OCI-LY7 (cell line): Measurements from ENCODE around the gene INPP5A. TPM values are rescaled to one million over a fixed set of nuclear protein-coding genes. Genes with fewer than 3 reads are reported as not detected.

Source experiments
- BruUV-seq: library from RNA; stranded (reverse); fragments of 400-500 nt; replicated peaks from 2 replicates; lab custom pipeline; 2021; lab: Mats Ljungman, UMichigan
- CTCF ChIA-PET: fragments of 300-600 bp; sonication (Branson Sonifier 250); formaldehyde crosslinking; loops from one replicate; lab custom pipeline; 2022; ENCODE audit warnings: antibody characterized with exemption; ENCODE audit not compliant: unreplicated experiment; lab: Charles Lee
- POLR2A ChIA-PET: fragments of 300-600 bp; sonication (Branson Sonifier 250); formaldehyde crosslinking; loops from one replicate; lab custom pipeline; 2022; ENCODE audit warnings: antibody characterized with exemption; lab: Charles Lee
- DNase-seq: peaks from one replicate; pipeline ENCODE4 v3.0.0-alpha.2; 2015; ENCODE audit warnings: low spot score
- H2AFZ ChIP-seq: fragments of 200-600 bp; sonication (generic), shearing (Covaris generic); 2 replicates; pipeline ENCODE4 v1.6.1; 2014; ENCODE audit warnings: mild to moderate bottlenecking, antibody characterized with exemption, low read length, moderate library complexity
- H3K27ac ChIP-seq: fragments of 200-600 bp; sonication (generic); 2 replicates; pipeline ENCODE4 v1.5.1; 2014; ENCODE audit warnings: mixed run types, low read depth, mild to moderate bottlenecking, moderate library complexity, low read length, inconsistent platforms; ENCODE audit not compliant: poor library complexity, severe bottlenecking
- H3K36me3 ChIP-seq: fragments of 200-600 bp; sonication (generic); 2 replicates; pipeline ENCODE4 v1.6.1; 2014; ENCODE audit warnings: mild to moderate bottlenecking, antibody characterized with exemption, low read length, moderate library complexity, mixed read lengths; ENCODE audit not compliant: insufficient read depth
- H3K4me1 ChIP-seq: fragments of 200-600 bp; sonication (generic); 2 replicates; pipeline ENCODE4 v1.5.1; 2014; ENCODE audit warnings: mild to moderate bottlenecking, low read length; ENCODE audit not compliant: insufficient read depth, poor library complexity, severe bottlenecking
- H3K4me2 ChIP-seq: fragments of 200-600 bp; sonication (generic); 2 replicates; pipeline ENCODE4 v1.6.1; 2014; ENCODE audit warnings: mild to moderate bottlenecking, low read length
- H3K4me3 ChIP-seq: fragments of 200-600 bp; sonication (generic); 2 replicates; pipeline ENCODE4 v1.5.1; 2014; ENCODE audit warnings: mild to moderate bottlenecking, low read depth, low read length; ENCODE audit not compliant: poor library complexity, severe bottlenecking
- H3K79me2 ChIP-seq: fragments of 200-600 bp; sonication (generic); 2 replicates; pipeline ENCODE4 v1.6.1; 2016; ENCODE audit warnings: low read depth, mild to moderate bottlenecking, low read length, moderate library complexity, mixed read lengths; ENCODE audit not compliant: insufficient read depth
- H3K9me2 ChIP-seq: fragments of 200-600 bp; sonication (generic); 2 replicates; pipeline ENCODE4 v1.6.1; 2016; ENCODE audit warnings: mild to moderate bottlenecking, low read length, mixed read lengths; ENCODE audit not compliant: insufficient read depth
- H3K9me3 ChIP-seq: fragments of 200-600 bp; sonication (generic); 2 replicates; pipeline ENCODE4 v1.6.1; 2014; ENCODE audit warnings: mild to moderate bottlenecking, mixed run types, low read length, mixed read lengths
- H4K20me1 ChIP-seq: fragments of 200-600 bp; sonication (generic); 2 replicates; pipeline ENCODE4 v1.6.1; 2014; ENCODE audit warnings: mild to moderate bottlenecking, antibody characterized with exemption, low read length, moderate library complexity, mixed read lengths; ENCODE audit not compliant: insufficient read depth
- EZH2phosphoT487 ChIP-seq: fragments of 200-600 bp; sonication (generic); IDR thresholded peaks from 2 replicates; pipeline ENCODE4 v1.6.1; 2018; ENCODE audit warnings: low read depth, borderline replicate concordance, mild to moderate bottlenecking, mixed run types, antibody characterized with exemption, low read length, moderate library complexity, mixed read lengths
- intact Hi-C: fragments of 100-400 bp; cut with micrococcal nuclease; formaldehyde crosslinking; loops from one replicate; pipeline ENCODE4 v1.10.0; 2022; ENCODE audit not compliant: unreplicated experiment
- total RNA-seq, 2 experiments: library from RNA; depleted of rRNA in 1 of 2; stranded (reverse); fragments of >200 nt in 1 of 2; shearing (Covaris generic) in 1 of 2; gene quantifications; 2 replicates each; pipeline ENCODE4 v1.2.3, GENCODE V29; 2014 to 2022
- TF ChIP-seq, protein P1 (sequence below): fragments of 200-600 bp; sonication (generic); conservative IDR thresholded peaks from 2 replicates; pipeline ENCODE4 v1.5.1; 2014; ENCODE audit warnings: mild to moderate bottlenecking, antibody characterized with exemption, low read length, moderate library complexity, mixed read lengths

INPP5A gene
- total RNA-seq, 2 experiments from 2014 or later = 14.5 to 18.4 TPM

DNA sequence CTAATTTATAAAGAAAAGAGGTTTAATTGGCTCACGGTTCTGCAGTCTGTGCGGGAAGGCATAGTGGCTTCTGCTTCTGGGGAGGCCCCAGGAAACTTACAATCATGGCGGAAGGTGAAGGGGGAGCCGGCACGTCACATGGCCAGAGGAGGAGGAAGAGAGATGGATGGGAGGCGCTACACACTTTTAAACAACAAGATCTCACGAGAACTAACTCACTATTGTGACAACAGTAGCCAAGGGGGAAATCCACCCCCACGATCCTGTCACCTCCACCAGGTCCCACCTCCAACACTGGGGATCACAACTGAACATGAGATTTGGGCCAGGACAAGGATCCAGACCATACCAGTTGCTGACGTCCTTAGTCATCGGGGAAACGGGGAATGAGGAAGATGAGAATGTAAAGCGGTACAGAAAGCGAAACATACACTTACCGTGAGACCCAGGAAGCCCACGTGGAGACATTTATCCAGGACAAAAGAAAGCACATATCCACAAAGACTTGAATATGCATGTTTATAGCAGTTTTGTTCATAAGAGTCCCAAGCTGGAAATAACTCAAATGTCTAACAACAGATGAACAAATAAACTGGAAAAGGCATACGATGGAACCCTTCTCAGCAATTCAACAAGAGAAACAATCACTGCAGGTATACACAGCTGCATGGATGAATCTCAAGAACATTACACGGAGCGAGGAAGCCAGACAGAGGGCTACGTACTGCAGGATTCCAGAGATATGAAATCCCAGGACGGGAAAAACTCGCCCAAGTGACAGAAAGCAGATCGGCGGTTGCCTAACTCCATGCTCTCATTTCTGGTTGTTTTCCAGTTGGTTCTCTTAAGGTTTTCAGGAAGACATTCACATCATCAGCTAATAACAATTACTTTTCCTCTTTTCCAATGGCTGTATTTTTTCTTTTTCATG is 26.2 kb upstream of the INPP5A start:
- Histone ChIP-seq H4K20me1 (no peaks in the 10 kb centered on the region), H3K79me2 (no peaks in the 10 kb centered on the region), H3K4me1 (no peaks in the 10 kb centered on the region), H2AFZ (no peak overlapping the region), H3K4me3 (no peak overlapping the region), H3K27ac (no peak overlapping the region), H3K36me3 (no peaks in the 10 kb centered on the region), H3K9me3 (no peaks in the 10 kb centered on the region), H3K9me2 (no peaks in the 10 kb centered on the region), H3K4me2 (no peak overlapping the region)
- ChIA-PET CTCF (no interaction called here), POLR2A (no interaction called here)
- intact Hi-C loops = no loop called here
- DNase-seq = no peak
- BruUV-seq = no TSS peak
- TF ChIP-seq, protein P1, sequence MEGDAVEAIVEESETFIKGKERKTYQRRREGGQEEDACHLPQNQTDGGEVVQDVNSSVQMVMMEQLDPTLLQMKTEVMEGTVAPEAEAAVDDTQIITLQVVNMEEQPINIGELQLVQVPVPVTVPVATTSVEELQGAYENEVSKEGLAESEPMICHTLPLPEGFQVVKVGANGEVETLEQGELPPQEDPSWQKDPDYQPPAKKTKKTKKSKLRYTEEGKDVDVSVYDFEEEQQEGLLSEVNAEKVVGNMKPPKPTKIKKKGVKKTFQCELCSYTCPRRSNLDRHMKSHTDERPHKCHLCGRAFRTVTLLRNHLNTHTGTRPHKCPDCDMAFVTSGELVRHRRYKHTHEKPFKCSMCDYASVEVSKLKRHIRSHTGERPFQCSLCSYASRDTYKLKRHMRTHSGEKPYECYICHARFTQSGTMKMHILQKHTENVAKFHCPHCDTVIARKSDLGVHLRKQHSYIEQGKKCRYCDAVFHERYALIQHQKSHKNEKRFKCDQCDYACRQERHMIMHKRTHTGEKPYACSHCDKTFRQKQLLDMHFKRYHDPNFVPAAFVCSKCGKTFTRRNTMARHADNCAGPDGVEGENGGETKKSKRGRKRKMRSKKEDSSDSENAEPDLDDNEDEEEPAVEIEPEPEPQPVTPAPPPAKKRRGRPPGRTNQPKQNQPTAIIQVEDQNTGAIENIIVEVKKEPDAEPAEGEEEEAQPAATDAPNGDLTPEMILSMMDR = no peak
- TF ChIP-seq EZH2phosphoT487 = no peak

DNA sequence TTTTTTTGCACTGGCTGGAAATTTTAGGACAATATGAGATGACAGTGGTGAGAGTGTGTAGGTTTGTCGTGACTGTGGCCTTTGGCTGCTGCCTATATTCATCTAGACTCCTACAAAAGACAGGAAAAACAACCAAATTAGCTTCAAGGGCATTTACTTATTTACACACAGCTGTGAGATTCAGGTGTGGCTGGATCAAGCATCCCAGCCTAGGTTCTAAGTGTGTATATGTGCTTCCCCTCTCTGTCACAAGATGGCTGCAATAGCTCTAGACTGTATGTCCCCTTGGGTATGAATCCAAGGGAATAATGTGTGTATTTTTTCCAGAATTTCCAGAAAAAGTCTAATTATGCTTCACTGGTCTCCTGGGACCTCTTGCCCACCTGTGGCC is 25.5 kb upstream of the INPP5A start:
- Histone ChIP-seq H3K4me3 (no peak overlapping the region), H3K4me1 (no peaks in the 10 kb centered on the region), H3K9me3 (no peaks in the 10 kb centered on the region), H2AFZ (no peak overlapping the region), H3K27ac (no peak overlapping the region), H3K79me2 (no peaks in the 10 kb centered on the region), H3K9me2 (no peaks in the 10 kb centered on the region), H3K4me2 (no peak overlapping the region), H3K36me3 (no peaks in the 10 kb centered on the region), H4K20me1 (no peaks in the 10 kb centered on the region)
- no peak for DNase-seq
- POLR2A ChIA-PET = no interaction called here
- TF ChIP-seq EZH2phosphoT487 = no peak
- TF ChIP-seq, protein P1 = no peak
- no TSS peak for BruUV-seq
- intact Hi-C loops = no loop called here
- CTCF ChIA-PET = no interaction called here

DNA sequence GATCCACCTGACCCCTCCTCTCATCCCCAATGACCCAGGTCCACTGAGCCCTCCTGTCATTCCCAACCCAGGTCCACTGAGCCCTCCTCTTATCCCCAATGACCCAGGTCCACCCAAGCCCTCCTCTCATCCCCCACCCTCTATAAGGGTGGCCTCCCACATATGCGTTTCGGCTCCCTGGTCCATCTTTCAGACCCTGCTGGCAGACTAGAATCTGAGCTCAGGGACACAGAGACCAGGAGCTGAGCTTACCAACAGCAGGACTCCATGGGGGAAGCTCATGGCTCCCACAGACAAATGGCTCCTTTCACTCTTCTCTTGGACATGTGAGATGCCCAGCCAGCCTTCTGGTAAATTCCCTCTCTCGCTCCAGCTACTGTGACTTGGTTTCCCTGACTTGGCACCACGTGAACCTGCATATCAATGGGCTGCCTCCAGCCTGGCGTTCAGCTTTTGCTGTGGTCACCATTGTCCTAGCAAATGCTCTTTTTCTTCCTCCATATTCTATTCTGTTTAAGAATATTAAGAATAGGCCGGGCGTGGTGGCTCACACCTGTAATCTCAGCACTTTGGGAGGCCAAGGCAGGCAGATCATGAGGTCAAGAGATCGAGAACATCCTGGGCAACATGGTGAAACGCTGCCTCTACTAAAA is 24.8 kb upstream of the INPP5A start:
- H4K20me1 ChIP-seq = no peaks in the 10 kb centered on the region
- DNase-seq = no peak
- ChIA-PET POLR2A (interaction anchor here (0.8 kb wide), 1 partner anchor 31 kb away, joined by 3 read pairs; no protein-coding TSS in a partner anchor), CTCF (no interaction called here)
- H3K4me1 ChIP-seq = no peaks in the 10 kb centered on the region
- intact Hi-C loops = no loop called here
- H3K9me3 ChIP-seq = no peaks in the 10 kb centered on the region
- H3K4me3 ChIP-seq = no peak overlapping the region
- BruUV-seq = no TSS peak
- TF ChIP-seq, protein P1 = no peak
- no peaks in the 10 kb centered on the region for H3K9me2 ChIP-seq
- H3K79me2 ChIP-seq = no peaks in the 10 kb centered on the region
- H3K27ac ChIP-seq = no peak overlapping the region
- H3K4me2 ChIP-seq = no peak overlapping the region
- no peaks in the 10 kb centered on the region for H3K36me3 ChIP-seq
- H2AFZ ChIP-seq = no peak overlapping the region
